ENCODE results near the gene SORBS1.

DNA sequence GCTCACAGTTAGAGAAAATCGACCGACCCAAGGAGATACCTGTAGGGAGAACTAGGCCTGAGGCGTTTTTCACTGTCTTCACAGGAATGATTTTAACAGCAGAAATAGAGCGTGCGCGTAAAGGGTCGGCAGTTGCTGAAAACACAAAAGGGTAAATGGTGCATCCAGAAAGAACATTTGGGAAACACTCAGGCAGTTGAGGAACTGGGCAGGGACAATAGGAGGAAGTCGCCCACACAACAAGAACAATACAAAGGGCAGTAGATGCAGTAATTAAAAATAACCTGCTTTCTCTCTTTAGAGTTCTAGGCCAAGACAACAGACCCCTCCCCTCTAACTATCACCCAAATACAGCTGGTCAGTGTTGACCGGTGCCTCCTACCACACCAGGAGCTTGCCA is 126.6 kb downstream of the SORBS1 start:
- TF ChIP-seq ZNF451 (CRISPR knock-in tag; IDR thresholded peaks at IDR 0.05) (no peak), POLR2AphosphoS2 (IDR thresholded peaks at IDR 0.05; ENCODE audit: low read depth, low read length) (no peak), CTCF (CRISPR knock-in tag; IDR thresholded peaks at IDR 0.05) (no peak), ZBTB1 (CRISPR knock-in tag; IDR thresholded peaks at IDR 0.05; ENCODE audit: borderline replicate concordance) (no peak), GMEB2 (CRISPR knock-in tag; IDR thresholded peaks at IDR 0.05; ENCODE audit: low read depth) (no peak), POLR2A (IDR thresholded peaks at IDR 0.05; ENCODE audit: insufficient read depth in 1 of 2, low read depth in 2 of 2, low read length in 2 of 2) (no peak)
- TF ChIP-seq, protein P1, sequence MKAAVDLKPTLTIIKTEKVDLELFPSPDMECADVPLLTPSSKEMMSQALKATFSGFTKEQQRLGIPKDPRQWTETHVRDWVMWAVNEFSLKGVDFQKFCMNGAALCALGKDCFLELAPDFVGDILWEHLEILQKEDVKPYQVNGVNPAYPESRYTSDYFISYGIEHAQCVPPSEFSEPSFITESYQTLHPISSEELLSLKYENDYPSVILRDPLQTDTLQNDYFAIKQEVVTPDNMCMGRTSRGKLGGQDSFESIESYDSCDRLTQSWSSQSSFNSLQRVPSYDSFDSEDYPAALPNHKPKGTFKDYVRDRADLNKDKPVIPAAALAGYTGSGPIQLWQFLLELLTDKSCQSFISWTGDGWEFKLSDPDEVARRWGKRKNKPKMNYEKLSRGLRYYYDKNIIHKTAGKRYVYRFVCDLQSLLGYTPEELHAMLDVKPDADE (CRISPR knock-in tag; IDR thresholded peaks at IDR 0.05): no peak
